ENCODE results near the gene CCDC152. TPM values are rescaled to one million over a fixed set of nuclear protein-coding genes. Genes with fewer than 3 reads are reported as not detected.

CCDC152 gene
- total RNA-seq, 1 experiment from 2014 or later, result not detected

GRCh38 chr5:42784132-42784531, 27.5 kb downstream of the CCDC152 start:
- DNase-seq (ENCODE audit: low read depth, low spot score) (no peak), ATAC-seq (no peak)
- Histone ChIP-seq H3K79me2 (ENCODE audit: insufficient read depth, low read length) (no peaks in the 10 kb centered on the region), H3K9me2 (ENCODE audit: insufficient read depth) (no peaks in the 10 kb centered on the region), H3K4me2 (ENCODE audit: low read length) (no peak overlapping the region), H3K27me3 (ENCODE audit: insufficient read depth, low read length) (no peaks in the 10 kb centered on the region), H3K4me3 (replicated peaks in 1 of 2; ENCODE audit: low read depth in 1 of 2, low read length in 2 of 2) (no peak overlapping the region), H3K9ac (ENCODE audit: low read length) (no peak overlapping the region), H3K4me1 (ENCODE audit: control insufficient read depth in 1 of 2, insufficient read depth in 2 of 2, low read length in 2 of 2) (no peaks in the 10 kb centered on the region), H3K27ac (ENCODE audit: low read depth, low read length) (no peak overlapping the region), H3K9me3 (ENCODE audit: control insufficient read depth in 1 of 2, insufficient read depth in 1 of 2, low read depth in 1 of 2, low read length in 2 of 2) (peaks cover 0 to 13% of the 10 kb centered on the region in 2 experiments; a peak in 1 of 4 replicates), H3K36me3 (ENCODE audit: control insufficient read depth in 1 of 2, insufficient read depth in 2 of 2, low read length in 2 of 2) (no peaks in the 10 kb centered on the region), H4K20me1 (ENCODE audit: insufficient read depth) (no peaks in the 10 kb centered on the region), H2AFZ (ENCODE audit: low read depth, low read length, poor library complexity, severe bottlenecking) (no peak overlapping the region)
- RAD21 ChIA-PET (ENCODE audit: low non-redundant PET in 1 of 2, low total read pairs in 2 of 2, uncharacterized antibody in 2 of 2, unreplicated experiment in 2 of 2), result no interaction called here
- intact Hi-C loops (cut with micrococcal nuclease), result no loop called here
- POLR2A ChIA-PET, result interaction anchor here (0.6 kb wide), 1 partner anchor 1829 kb away, joined by 3 read pairs; no protein-coding TSS in a partner anchor
- no TSS peak for BruUV-seq (replicated peaks)
- TF ChIP-seq SRF (IDR thresholded peaks at IDR 0.05; ENCODE audit: low read depth) (no peak), ZFX (IDR thresholded peaks at IDR 0.05) (no peak), REST (IDR thresholded peaks at IDR 0.05; ENCODE audit: low read depth) (no peak), EZH2phosphoT487 (IDR thresholded peaks at IDR 0.05; ENCODE audit: borderline replicate concordance) (no peak), ELF1 (IDR thresholded peaks at IDR 0.05; ENCODE audit: borderline replicate concordance, low read depth) (no peak), SIN3A (IDR thresholded peaks at IDR 0.05; ENCODE audit: low read depth) (no peak), CEBPB (IDR thresholded peaks at IDR 0.05; ENCODE audit: low read depth) (no peak), SP1 (IDR thresholded peaks at IDR 0.05; ENCODE audit: low read depth) (no peak), ZNF274 (IDR thresholded peaks at IDR 0.05; ENCODE audit: low read depth, low read length) (no peak), ZBTB33 (IDR thresholded peaks at IDR 0.05; ENCODE audit: extremely low read depth, insufficient replicate concordance, low read length) (no peak), EGR1 (IDR thresholded peaks at IDR 0.05; ENCODE audit: low read depth) (no peak), POLR2A (IDR thresholded peaks at IDR 0.05; ENCODE audit: borderline replicate concordance, extremely low read depth, insufficient read depth, insufficient read length) (no peak), EZH2 (IDR thresholded peaks at IDR 0.05) (no peak), JUND (IDR thresholded peaks at IDR 0.05) (no peak), ATF3 (IDR thresholded peaks at IDR 0.05) (no peak), FOSL1 (IDR thresholded peaks at IDR 0.05; ENCODE audit: low read depth) (no peak), CBX3 (IDR thresholded peaks at IDR 0.05; ENCODE audit: low read depth) (no peak), MAX (IDR thresholded peaks at IDR 0.05) (no peak)
- CTCF ChIA-PET, result no interaction called here
